IMR-90 (cell line): ENCODE results near the gene MSI1. TPM values are rescaled to one million over a fixed set of nuclear protein-coding genes. Genes with fewer than 3 reads are reported as not detected.

ENCODE experiments used
- ATAC-seq: fragments of 200-7000 bp; cut with Tn5 transposase; 2 replicates; pipeline ENCODE4 v1.9.1; 2020; ENCODE audit warnings: low read depth, mild to moderate bottlenecking, moderate library complexity
- BruUV-seq: library from RNA; stranded (reverse); fragments of 400-500 nt; replicated peaks from 2 replicates; lab custom pipeline; 2021; lab: Mats Ljungman, UMichigan
- CTCF ChIA-PET: fragments of 300-600 bp; formaldehyde crosslinking; extraction: SDS; loops from one replicate; lab custom pipeline; 2021; ENCODE audit warnings: antibody characterized with exemption; lab: Yijun Ruan, JAX
- POLR2A ChIA-PET: fragments of 300-600 bp; sonication (Branson Sonifier 250); formaldehyde crosslinking; loops from one replicate; lab custom pipeline; 2022; ENCODE audit warnings: antibody characterized with exemption; ENCODE audit not compliant: unreplicated experiment; lab: Charles Lee
- DNase-seq: peaks from one replicate; pipeline ENCODE4 v3.0.0; 2013
- H2AFZ ChIP-seq: replicated peaks from 2 replicates; pipeline ENCODE3; 2013; ENCODE audit warnings: low read length, mild to moderate bottlenecking; ENCODE audit not compliant: poor library complexity
- H2AK5ac ChIP-seq: 2 replicates; pipeline ENCODE4 v1.6.1; 2013; ENCODE audit warnings: low read depth, low read length, inconsistent platforms
- H2AK9ac ChIP-seq: replicated peaks from 2 replicates; pipeline ENCODE3; 2013; ENCODE audit warnings: mild to moderate bottlenecking, low read depth, low read length, moderate library complexity; ENCODE audit not compliant: poor library complexity
- H2BK120ac ChIP-seq: 2 replicates; pipeline ENCODE4 v1.6.1; 2013; ENCODE audit warnings: low read depth, low read length, inconsistent platforms
- H2BK15ac ChIP-seq: 3 replicates; pipeline ENCODE4 v1.6.1; 2013; ENCODE audit warnings: low read depth, low read length, inconsistent platforms
- H2BK20ac ChIP-seq: 2 replicates; pipeline ENCODE4 v1.6.1; 2013; ENCODE audit warnings: low read depth, mild to moderate bottlenecking, inconsistent platforms, low read length, moderate library complexity
- H2BK5ac ChIP-seq: 2 replicates; pipeline ENCODE4 v1.6.1; 2013; ENCODE audit warnings: mild to moderate bottlenecking, low read depth, low read length, inconsistent platforms; ENCODE audit not compliant: poor library complexity, severe bottlenecking
- H3K14ac ChIP-seq: replicated peaks from 2 replicates; pipeline ENCODE4 v1.6.1; 2013; ENCODE audit warnings: low read depth, low read length, inconsistent platforms
- H3K18ac ChIP-seq: 2 replicates; pipeline ENCODE4 v1.6.1; 2013; ENCODE audit warnings: low read depth, low read length, control low read depth
- H3K23ac ChIP-seq: 2 replicates; pipeline ENCODE4 v1.6.1; 2013; ENCODE audit warnings: low read depth, low read length, inconsistent platforms
- H3K27ac ChIP-seq: 2 replicates; pipeline ENCODE4 v1.5.1; 2013; ENCODE audit warnings: mild to moderate bottlenecking, control low read depth, low read length; ENCODE audit not compliant: insufficient read depth
- H3K27me3 ChIP-seq: 2 replicates; pipeline ENCODE4 v1.6.1; 2013; ENCODE audit warnings: low read length; ENCODE audit not compliant: control insufficient read depth, insufficient read depth
- H3K36me3 ChIP-seq: 2 replicates; pipeline ENCODE4 v1.6.1; 2013; ENCODE audit warnings: low read length, mixed read lengths; ENCODE audit not compliant: control insufficient read depth, insufficient read depth
- H3K4ac ChIP-seq: 2 replicates; pipeline ENCODE4 v1.6.1; 2013; ENCODE audit warnings: low read depth, low read length, inconsistent platforms
- H3K4me1 ChIP-seq: 2 replicates; pipeline ENCODE4 v1.6.1; 2013; ENCODE audit warnings: low read length, mixed read lengths; ENCODE audit not compliant: control insufficient read depth, insufficient read depth
- H3K4me2 ChIP-seq: 2 replicates; pipeline ENCODE4 v1.6.1; 2013; ENCODE audit warnings: low read depth, mild to moderate bottlenecking, control low read depth, low read length, moderate library complexity
- H3K4me3 ChIP-seq: 2 replicates; pipeline ENCODE4 v1.5.1; 2013; ENCODE audit warnings: low read depth, mild to moderate bottlenecking, control low read depth, low read length, moderate library complexity; ENCODE audit not compliant: insufficient read depth
- H3K56ac ChIP-seq: 2 replicates; pipeline ENCODE4 v1.6.1; 2013; ENCODE audit warnings: low read length, inconsistent platforms; ENCODE audit not compliant: insufficient read depth; ENCODE audit errors: extremely low read depth
- H3K79me1 ChIP-seq, 2 experiments: 2 replicates each; pipeline ENCODE4 v1.6.1; 2013; ENCODE audit warnings: low read length in 2 of 2, inconsistent platforms in 1 of 2, low read depth in 1 of 2
- H3K9ac ChIP-seq: 2 replicates; pipeline ENCODE4 v1.6.1; 2013; ENCODE audit warnings: low read depth, low read length, control low read depth
- H3K9me1 ChIP-seq: 2 replicates; pipeline ENCODE4 v1.6.1; 2013; ENCODE audit warnings: low read length, inconsistent platforms; ENCODE audit not compliant: insufficient read depth
- H3K9me3 ChIP-seq: 2 replicates; pipeline ENCODE4 v1.6.1; 2013; ENCODE audit warnings: low read length; ENCODE audit not compliant: control insufficient read depth, insufficient read depth
- H4K20me1 ChIP-seq: 2 replicates; pipeline ENCODE4 v1.6.1; 2013; ENCODE audit warnings: low read length, inconsistent platforms; ENCODE audit not compliant: insufficient read depth
- H4K5ac ChIP-seq: 2 replicates; pipeline ENCODE4 v1.6.1; 2013; ENCODE audit warnings: mild to moderate bottlenecking, low read depth, low read length, control low read depth
- H4K8ac ChIP-seq, 2 experiments: 2 replicates each; pipeline ENCODE4 v1.6.1; 2013; ENCODE audit warnings: low read depth in 2 of 2, low read length in 2 of 2, control low read depth in 1 of 2, inconsistent platforms in 1 of 2
- H4K91ac ChIP-seq: 2 replicates; pipeline ENCODE4 v1.6.1; 2013; ENCODE audit warnings: low read depth, low read length, inconsistent platforms; ENCODE audit not compliant: insufficient read depth
- BHLHE40 ChIP-seq: fragments of 150-350 bp; IDR thresholded peaks from 2 replicates; pipeline ENCODE4 v1.6.1; 2016; ENCODE audit warnings: mild to moderate bottlenecking, low read depth, low read length
- CEBPB ChIP-seq: IDR thresholded peaks from 2 replicates; pipeline ENCODE4 v1.6.1; 2012; ENCODE audit warnings: low read depth, low read length, improper control_type of control experiment
- FOS ChIP-seq: fragments of 150-350 bp; IDR thresholded peaks from 2 replicates; pipeline ENCODE4 v1.6.1; 2016; ENCODE audit warnings: low read depth, low read length
- MAFK ChIP-seq: IDR thresholded peaks from 2 replicates; pipeline ENCODE4 v1.6.1; 2012; ENCODE audit warnings: low read depth, low read length, improper control_type of control experiment
- MAZ ChIP-seq: IDR thresholded peaks from 2 replicates; pipeline ENCODE4 v1.6.1; 2012; ENCODE audit warnings: low read depth, mild to moderate bottlenecking, low read length, improper control_type of control experiment, moderate library complexity, borderline replicate concordance
- MXI1 ChIP-seq: IDR thresholded peaks from 2 replicates; pipeline ENCODE4 v1.6.1; 2012; ENCODE audit warnings: low read depth, mild to moderate bottlenecking, low read length, moderate library complexity, borderline replicate concordance
- POLR2A ChIP-seq: IDR thresholded peaks from 2 replicates; pipeline ENCODE4 v1.6.1; 2012; ENCODE audit warnings: mild to moderate bottlenecking, low read depth, low read length
- WGBS, 2 experiments: methylation state at CpG; one replicate each; pipeline versions ENCODE4 v1.1.5 to v1.1.7; 2013; ENCODE audit warnings: missing lambda C conversion rate in 2 of 2; ENCODE audit not compliant: insufficient read length in 1 of 2; ENCODE audit errors: extremely low coverage in 2 of 2; 5-methylcytosine and 5-hydroxymethylcytosine counted together
- dilution Hi-C: fragments of 300-500 bp; cut with HindIII; formaldehyde crosslinking; loops from one replicate; pipeline ENCODE4 v1.14.3; 2018; ENCODE audit warnings: low sequenced_read_pairs; ENCODE audit not compliant: unreplicated experiment
- in situ Hi-C: fragments of 300-500 bp; cut with MboI; formaldehyde crosslinking; loops from 3 replicates; pipeline ENCODE4 v1.14.3; 2019; ENCODE audit warnings: low sequenced_read_pairs, inconsistent platforms, mixed read lengths
- intact Hi-C: fragments of 100-400 bp; cut with micrococcal nuclease; formaldehyde crosslinking; loops from 2 replicates; pipeline ENCODE4 v1.10.0; 2022
- polyA plus RNA-seq, 3 experiments: library from polyadenylated mRNA; depleted of rRNA; stranded (reverse); fragments of >200 nt; gene quantifications; 2 replicates each; pipeline ENCODE4 v1.2.3, GENCODE V29; 2012; ENCODE audit warnings: low replicate concordance in 1 of 3
- total RNA-seq: library from RNA; depleted of rRNA; stranded (reverse); fragments of >200 nt; gene quantifications from 2 replicates; pipeline ENCODE4 v1.2.3, GENCODE V29; 2012
- TF ChIP-seq, protein P1 (sequence below): conservative IDR thresholded peaks from 2 replicates; pipeline ENCODE4 v1.5.1; 2012; ENCODE audit warnings: mild to moderate bottlenecking, low read depth, low read length, improper control_type of control experiment
- TF ChIP-seq, protein P2 (sequence below): fragments of 150-350 bp; IDR thresholded peaks from 2 replicates; pipeline ENCODE4 v1.6.1; 2017; ENCODE audit warnings: mild to moderate bottlenecking, antibody characterized with exemption, low read length, low read depth

MSI1 gene
- total and polyA plus RNA-seq, 2 of the 4 experiments (the other 2 are of a cell fraction): not detected

DNA sequence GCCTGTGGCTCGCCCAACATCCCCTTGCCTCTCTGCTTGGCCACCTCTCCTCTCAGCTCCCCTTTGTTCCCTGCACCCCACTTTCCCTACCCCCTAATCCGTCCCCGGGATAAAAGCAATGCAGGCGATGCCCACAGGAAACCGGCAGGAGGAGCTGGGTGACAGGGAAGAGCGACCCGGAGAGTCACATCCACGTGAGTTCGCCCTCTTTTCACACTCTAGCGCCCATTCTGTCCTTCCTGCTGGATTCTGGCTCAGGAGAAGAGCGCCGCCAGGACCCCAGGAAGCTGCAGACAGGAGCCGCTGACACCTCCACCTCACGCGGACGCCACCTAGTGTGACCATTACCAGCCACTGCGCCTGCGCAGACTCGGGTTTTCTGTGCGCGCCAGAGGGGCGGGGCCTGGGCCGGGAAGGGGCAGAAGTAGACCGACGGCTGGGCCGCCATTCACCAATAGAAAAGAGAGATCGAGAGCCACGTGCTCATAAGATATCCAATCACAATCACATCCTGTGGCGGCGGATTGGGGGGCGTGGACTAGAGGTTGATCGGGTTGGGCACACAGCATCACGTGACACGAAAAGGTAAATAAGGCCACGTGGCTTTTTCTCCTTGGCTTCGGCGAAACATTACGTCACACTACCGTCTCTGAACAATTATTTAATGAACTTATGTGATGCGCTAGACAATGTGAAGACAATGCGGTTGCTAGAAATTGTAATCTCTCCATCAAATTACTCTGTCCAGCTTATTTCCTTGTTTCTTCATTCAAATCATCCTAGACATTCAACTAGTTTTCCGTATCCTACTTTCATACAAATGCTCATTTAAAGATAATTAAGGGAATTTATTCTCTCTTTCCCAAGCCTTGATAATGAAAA lies 51.5 kb downstream of the MSI1 start:
- WGBS, 2 experiments: 0% methylated on average over 9 of the region's 42 CpGs; no CpG with 5 or more reads in 1 of the 2 experiments
- Histone ChIP-seq H2AFZ (peak overlapping the region; percentile 95), H4K8ac (peak overlapping the region; percentile 34 to 91; a peak in 3 of 4 replicates), H3K79me1 (no peaks in the 10 kb centered on the region), H3K18ac (peak overlapping the region; percentile 38; the same call in 1 of the 2 replicates), H3K4me1 (peaks cover 3% of the 10 kb centered on the region), H3K56ac (no peak overlapping the region; the same call in 1 of the 2 replicates), H2BK20ac (no peak overlapping the region), H2BK15ac (no peak overlapping the region), H3K27me3 (peaks cover 14% of the 10 kb centered on the region), H3K23ac (peak overlapping the region; percentile 31; the same call in 1 of the 2 replicates), H3K4me3 (peak overlapping the region; percentile 78), H4K5ac (peak overlapping the region; percentile 51), H2AK5ac (no peak overlapping the region), H2BK5ac (peak overlapping the region; percentile 33), H2AK9ac (peak overlapping the region; percentile 66), H3K4ac (peak overlapping the region; percentile 56), H4K91ac (no peak overlapping the region; the same call in 1 of the 2 replicates), H4K20me1 (no peaks in the 10 kb centered on the region), H3K4me2 (peak overlapping the region; percentile 92), H3K9me3 (no peaks in the 10 kb centered on the region), H3K27ac (peak overlapping the region; percentile 47), H3K14ac (0 out of 2 replicates have a peak overlapping the region, but pooled peaks have one; percentile 20), H2BK120ac (no peak overlapping the region), H3K9me1 (no peaks in the 10 kb centered on the region), H3K36me3 (no peaks in the 10 kb centered on the region), H3K9ac (peak overlapping the region; percentile 51)
- ATAC-seq (peak; percentile 100), DNase-seq (peak; percentile 99)
- peak; percentile 83 for TF ChIP-seq CEBPB
- TF ChIP-seq, protein P1, sequence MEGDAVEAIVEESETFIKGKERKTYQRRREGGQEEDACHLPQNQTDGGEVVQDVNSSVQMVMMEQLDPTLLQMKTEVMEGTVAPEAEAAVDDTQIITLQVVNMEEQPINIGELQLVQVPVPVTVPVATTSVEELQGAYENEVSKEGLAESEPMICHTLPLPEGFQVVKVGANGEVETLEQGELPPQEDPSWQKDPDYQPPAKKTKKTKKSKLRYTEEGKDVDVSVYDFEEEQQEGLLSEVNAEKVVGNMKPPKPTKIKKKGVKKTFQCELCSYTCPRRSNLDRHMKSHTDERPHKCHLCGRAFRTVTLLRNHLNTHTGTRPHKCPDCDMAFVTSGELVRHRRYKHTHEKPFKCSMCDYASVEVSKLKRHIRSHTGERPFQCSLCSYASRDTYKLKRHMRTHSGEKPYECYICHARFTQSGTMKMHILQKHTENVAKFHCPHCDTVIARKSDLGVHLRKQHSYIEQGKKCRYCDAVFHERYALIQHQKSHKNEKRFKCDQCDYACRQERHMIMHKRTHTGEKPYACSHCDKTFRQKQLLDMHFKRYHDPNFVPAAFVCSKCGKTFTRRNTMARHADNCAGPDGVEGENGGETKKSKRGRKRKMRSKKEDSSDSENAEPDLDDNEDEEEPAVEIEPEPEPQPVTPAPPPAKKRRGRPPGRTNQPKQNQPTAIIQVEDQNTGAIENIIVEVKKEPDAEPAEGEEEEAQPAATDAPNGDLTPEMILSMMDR: peak; percentile 53
- TF ChIP-seq, protein P2, sequence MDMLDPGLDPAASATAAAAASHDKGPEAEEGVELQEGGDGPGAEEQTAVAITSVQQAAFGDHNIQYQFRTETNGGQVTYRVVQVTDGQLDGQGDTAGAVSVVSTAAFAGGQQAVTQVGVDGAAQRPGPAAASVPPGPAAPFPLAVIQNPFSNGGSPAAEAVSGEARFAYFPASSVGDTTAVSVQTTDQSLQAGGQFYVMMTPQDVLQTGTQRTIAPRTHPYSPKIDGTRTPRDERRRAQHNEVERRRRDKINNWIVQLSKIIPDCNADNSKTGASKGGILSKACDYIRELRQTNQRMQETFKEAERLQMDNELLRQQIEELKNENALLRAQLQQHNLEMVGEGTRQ: peak; percentile 100
- TF ChIP-seq POLR2A: peak; percentile 71; the same call in 1 of the 2 replicates
- peak; percentile 37; the same call in 1 of the 2 replicates for TF ChIP-seq FOS
- TF ChIP-seq MAZ: peak; percentile 40; the same call in 1 of the 2 replicates
- no peak; the same call in 1 of the 2 replicates for TF ChIP-seq BHLHE40
- no peak for TF ChIP-seq MAFK
- peak; percentile 49; the same call in 1 of the 2 replicates for TF ChIP-seq MXI1
- intact Hi-C loops: loop anchor here (1.0 kb wide), 1 partner anchor 15 kb away; the partner anchor contains the start of gene SIRT4
- CTCF ChIA-PET: interaction anchor here (0.6 to 1.5 kb wide), 11 partner anchors 9 to 649 kb away, joined by 3 to 6 read pairs (median 3); partner anchors contain the start of genes PLA2G1B and SIRT4
- dilution Hi-C loops: no loop called here
- in situ Hi-C loops: no loop called here
- POLR2A ChIA-PET: interaction anchor here (0.8 to 1.0 kb wide), 2 partner anchors 26 to 1514 kb away, joined by 5 to 6 read pairs; no protein-coding TSS in a partner anchor
- BruUV-seq: no TSS peak
